GM15510 (cell line): ENCODE results near the gene CHST15.

Experiments used
- POLR2A ChIP-seq: IDR thresholded peaks from 3 replicates; pipeline ENCODE4 v1.6.1; 2011; ENCODE audit warnings: borderline replicate concordance; ENCODE audit not compliant: insufficient read length; ENCODE audit errors: extremely low read depth

Gene CHST15

DNA sequence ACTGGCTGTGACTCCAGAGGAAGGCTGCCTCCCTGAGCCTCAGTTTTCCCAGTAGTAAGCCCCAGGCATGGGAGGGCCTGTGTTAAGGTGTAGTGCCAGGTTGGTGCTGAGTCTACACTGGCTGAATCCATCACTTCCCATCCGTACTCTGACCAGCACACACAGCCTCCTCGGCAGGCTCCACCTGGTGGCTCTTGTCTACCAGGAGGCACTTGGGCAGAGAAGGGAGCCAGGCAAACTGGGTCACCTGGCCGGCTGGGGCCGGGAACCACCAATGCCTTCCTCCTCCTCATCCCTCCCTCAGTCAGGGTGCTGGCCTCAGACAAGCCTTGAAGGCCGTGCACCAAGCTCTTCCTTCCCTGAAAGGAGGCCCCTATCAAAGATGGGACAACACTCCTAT lies 75.7 kb downstream of the CHST15 start:
- TF ChIP-seq POLR2A = no peak

DNA sequence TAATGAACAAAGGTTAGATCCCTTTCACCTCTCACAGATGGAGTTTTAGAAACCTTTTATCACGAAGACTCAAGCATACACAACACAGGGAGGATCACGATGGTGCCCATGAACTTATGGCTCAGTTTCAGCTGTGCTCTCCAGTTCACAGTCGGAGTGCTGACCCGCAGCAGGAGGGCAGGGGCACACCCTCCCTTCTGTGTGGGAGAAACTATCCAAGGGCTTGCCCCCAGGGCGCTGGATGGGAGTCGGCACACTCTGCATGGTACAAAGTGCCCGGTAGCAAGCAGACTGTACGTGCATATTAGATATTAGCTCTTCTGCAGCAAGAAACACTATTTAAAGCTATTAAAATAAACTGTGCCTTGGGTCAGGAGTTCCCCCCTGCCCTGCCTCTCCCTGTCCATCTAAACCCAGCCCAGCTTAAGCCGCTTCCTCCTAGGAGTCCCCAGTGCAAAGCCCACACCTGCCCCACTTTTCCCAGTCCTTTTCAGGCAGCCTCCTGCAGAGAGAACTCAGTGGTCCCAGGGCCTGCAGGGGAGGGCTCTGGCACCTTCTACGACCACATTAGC lies 76.5 kb downstream of the CHST15 start:
- no peak for TF ChIP-seq POLR2A

DNA sequence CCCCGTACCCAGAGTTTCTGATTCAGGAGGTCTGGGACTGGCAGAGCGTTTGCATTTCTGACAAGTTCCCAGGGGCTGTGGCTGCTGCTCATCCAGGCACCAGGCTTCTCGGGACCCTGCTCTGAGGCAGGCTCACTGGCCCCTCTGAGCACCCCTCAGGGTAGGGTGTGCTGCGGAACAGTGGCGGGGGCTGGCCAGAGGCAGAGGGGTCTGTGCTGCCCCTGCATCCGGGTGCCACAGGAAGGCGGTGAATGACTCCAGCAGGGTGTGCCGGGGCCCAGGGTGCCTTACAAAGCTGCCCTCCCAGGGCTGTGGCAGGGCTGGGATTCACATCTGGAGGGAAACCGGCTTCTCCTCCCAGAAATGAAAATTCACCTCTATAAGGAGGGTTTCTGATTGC lies 77.4 kb downstream of the CHST15 start:
- no peak for TF ChIP-seq POLR2A

DNA sequence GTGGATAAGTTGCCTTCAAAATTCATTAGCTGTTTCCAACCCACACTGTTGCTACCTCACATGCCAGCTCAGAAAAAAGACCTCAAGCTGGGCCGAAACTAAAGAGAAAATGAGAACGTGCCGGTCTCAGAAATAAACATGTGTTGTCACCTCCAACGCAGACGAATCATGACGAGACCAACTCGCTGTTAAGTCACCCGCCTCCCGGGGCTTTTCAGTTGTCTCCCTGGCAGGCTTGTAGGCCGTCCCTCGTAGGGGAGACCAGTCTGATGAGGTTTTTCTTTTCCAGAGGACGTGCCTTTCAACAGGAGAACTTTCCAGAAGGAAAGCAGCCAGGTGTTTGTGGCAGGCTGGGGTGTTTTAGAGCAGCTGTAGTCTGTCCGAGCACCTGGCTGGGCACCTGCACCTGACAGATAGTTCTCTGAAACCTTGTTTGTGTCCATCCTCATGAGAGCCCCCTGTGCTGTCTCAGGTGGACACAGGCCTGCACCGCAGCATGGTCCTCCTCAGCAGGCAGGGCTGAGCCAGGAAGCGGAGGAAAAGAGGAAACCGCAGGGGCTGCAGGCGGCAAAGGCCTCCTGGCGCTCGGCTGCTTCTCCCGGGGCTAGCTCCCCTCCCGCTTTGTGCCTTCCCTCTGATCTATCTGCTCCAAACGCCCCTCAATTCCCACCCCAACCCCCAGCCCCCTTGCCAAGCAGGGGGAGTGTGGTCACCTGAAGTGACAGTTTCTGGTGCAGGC lies 78.8 kb downstream of the CHST15 start:
- TF ChIP-seq POLR2A = no peak

DNA sequence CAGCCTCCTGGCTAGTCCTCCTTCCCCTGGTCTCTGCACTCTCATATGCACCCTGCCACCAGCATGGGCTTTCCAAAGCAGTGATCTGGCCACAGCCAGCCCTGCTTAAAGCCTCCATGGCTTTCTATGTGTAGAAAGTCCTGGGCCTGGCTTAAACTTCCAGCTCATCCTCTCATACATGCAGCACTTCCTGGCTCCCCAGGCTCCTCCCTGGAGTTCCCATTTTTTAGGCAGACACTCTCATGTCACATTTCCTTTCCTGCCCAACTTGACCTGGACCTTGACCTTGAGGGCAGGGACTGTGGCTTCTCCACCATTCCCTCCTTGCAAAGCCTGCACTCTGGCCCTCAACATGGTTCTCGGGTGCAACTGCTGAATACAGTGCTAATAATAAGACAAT lies 79.5 kb downstream of the CHST15 start:
- no peak for TF ChIP-seq POLR2A

DNA sequence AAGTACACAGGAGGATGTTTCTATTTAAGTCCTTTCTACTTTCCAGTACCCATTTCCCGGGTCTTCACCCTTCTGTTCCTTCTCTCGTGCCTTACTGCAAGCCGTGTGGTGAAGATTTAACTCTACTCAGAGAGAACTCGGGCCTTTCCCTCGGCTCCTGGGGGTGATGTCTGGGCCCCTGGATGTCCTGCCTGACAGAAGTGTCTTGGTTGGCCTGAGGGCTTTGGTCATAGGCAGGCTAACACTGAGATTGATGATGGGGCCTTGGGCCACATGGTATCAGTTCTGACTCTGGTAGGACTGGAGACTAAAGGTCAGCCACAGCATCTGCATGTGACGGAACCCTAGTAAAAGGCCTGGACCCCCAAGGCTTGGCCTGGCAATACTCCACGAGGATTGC lies 80.4 kb downstream of the CHST15 start:
- no peak for TF ChIP-seq POLR2A

DNA sequence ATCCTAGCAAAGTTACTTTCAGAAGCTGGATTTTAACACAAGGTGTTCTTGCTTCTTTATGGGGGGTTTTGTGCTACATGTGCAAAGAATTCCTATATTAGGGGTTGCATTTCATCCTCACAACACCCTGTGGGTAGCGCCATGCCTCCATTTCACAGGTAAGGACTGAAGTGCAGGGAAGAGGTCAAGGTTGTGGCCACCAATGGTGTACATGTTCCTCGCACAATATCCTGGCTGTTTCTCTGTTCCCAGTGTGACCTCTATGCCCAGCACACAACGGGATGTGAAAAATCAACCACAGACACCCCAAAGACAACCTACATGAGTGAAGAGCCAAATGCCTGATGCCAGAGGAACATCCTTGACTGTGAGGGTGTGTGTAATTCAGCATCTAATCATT lies 80.8 kb downstream of the CHST15 start:
- no peak for TF ChIP-seq POLR2A

DNA sequence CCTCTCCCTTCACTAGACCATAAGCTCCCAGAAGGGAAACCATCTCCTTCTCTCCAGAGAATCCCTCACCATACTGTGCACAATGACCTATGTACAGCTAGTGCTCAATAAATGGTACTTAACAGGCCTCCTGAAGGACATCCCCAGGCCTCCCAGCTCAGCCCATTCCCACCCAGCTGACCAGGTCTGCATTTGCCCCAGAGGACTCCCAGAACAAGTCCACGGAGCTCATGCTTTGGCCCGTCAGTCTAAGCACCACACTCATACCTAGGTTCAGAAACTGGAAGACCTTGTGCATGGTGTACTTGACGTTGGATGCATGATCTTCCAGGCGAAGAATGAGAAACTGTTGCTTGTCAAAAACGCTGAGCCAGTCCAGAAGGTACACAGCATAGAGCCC lies 81.3 kb downstream of the CHST15 start:
- TF ChIP-seq POLR2A = no peak

DNA sequence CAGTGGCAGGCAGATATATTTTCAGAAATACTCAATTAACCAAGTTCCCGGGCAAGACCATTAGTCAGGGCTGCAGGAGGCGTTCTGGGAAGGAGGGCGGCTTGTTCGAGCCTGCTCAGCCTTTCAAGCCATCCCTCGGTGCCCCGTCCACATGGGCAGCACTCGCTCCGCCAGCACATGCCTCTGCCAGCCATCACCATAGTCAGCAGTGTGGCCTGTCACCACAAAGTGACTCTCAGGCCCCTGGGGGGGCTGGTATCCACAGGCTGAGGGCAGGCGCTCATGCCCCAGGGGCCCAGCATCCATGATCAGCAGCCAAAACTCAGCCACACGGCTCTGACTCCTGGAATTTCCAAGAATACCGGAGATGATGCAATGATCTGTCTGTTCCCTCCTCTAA lies 81.9 kb downstream of the CHST15 start:
- TF ChIP-seq POLR2A = no peak

DNA sequence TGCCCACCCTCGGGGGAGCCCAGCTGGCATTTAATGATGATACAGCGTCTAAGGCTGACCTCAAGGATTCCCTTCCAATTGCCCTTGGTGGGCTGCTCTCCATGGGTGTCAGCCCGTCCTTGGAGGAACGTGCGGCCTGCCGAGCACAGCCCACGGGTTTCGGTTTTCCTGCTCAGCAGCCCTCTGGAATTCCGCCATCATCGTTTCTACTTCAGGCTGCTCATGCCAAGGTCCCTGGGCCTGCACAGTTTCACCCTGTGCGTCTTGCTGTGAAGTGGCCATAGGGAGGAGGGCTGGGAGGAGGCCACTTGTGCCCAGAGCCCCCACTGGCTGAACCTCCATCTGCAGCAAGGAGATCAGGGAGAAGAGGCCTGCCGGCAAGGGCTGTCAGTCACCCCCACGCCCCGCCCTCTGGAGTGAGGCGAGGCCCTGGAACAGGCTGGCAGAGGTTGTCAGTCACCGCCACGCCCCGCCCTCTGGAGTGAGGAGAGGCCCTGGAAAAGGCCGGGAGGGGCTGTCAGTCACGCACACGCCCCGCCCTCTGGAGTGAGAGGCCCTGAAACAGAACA lies 82.8 kb downstream of the CHST15 start:
- no peak for TF ChIP-seq POLR2A

DNA sequence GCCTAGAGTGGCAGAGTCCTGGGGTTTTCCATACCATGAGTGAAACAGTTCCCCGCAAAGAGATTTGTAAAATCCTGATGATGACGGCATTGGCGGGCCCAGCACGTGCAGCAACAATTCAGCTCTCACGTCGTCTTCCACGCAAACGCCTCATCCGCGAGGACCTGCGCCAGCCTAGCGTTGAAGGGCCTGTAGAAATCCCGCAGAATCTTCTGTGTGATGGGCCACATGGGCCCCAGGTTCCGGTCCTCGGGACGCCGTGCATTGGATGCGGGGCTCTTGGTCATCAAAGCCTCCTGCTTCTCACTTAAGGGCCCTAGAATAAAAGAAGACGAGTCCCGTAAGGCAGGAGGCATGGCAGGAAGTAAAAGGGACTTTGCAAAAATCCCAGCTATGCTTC lies 83.4 kb downstream of the CHST15 start:
- no peak for TF ChIP-seq POLR2A

DNA sequence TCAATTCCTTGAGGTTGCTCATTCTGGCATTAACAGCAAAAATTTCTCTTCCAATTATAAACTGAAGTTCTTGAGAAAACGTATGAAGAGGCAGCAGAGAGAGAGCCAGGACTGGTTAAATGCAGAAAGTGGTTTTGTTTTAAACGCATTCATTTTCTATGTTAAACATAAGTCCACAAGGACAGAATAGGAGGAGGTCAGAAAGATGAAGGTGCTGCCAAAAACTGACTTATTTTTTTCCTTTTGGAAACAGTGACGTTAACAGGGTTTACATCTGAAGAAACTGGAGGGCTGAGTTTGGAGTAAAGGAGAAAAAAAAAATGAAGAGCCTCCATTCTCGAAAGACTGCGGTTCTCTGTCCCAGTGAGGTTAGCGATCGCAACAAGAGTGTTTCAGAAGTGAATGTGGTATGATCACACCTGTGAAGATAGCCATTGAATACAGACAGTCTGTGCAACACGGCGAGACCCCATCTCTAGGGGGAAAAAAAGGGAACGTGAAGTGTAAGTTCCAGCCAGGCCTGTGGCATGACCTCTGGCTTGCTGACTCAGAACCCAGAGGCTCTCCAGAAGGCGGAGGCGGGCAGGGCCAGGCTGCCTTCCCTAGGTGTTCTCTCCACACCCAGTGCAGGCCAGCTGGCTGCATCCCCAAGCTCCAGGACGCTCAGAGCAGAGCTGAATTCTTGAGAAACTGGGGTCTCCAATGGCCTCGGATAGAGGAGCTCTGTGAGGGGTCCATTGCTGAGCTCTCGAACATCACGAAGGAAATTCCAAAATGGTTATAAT lies 84.0 kb downstream of the CHST15 start:
- no peak for TF ChIP-seq POLR2A

DNA sequence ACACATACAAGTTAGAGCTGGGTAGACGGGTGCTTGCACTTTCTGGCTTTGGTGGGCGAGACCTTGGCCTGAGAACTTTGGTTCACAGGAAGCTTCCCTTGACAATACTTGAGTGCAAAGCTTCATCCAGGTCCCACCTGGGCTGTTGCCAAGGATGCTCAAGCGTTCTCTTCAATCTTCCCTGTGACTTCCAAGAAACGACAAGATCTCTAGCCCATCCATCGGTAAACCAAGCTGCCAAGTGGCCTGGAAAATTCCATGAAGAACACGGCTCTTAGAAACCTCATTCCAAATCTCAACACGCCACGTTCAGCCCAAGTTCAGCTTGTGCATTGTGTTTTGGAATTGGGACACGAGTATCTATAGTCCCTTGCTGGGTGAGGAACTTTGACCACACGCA lies 84.7 kb downstream of the CHST15 start:
- TF ChIP-seq POLR2A = no peak

DNA sequence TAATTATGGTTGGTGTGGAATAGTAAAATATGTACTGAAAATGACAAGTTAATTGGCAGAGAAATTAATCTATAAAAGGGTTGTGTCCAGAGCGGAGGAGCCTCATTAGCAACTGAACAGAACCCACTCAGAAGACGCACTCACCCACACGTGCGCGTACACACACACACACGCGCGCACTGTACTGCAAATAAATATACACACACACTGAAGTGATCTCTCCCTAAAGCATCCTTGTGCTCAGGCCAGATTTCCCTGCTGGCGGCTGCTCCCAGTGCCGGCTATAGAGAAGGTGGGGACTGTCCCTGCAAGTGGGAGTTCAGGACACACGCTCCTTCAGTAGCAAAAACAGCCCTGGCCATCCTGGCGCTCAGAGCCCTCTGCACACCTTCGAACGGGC lies 85.2 kb downstream of the CHST15 start:
- TF ChIP-seq POLR2A = no peak

DNA sequence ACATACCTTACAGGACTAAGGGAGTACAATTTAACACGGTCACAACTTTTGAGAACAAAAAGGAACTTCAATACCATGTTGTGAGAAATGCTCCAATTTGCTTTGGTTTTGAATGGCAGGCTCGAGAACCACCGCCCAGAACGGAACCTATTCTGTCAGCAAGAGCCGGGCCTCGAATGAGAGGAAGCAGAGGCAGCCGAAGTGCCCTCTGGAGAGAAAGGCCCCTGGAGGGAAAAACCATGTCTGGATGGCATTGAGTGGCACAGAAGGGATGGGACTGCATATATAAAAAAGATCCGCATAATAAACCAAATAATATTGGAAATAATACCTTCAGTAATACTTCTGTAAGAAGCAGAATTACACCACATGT lies 85.6 kb downstream of the CHST15 start:
- no peak for TF ChIP-seq POLR2A

DNA sequence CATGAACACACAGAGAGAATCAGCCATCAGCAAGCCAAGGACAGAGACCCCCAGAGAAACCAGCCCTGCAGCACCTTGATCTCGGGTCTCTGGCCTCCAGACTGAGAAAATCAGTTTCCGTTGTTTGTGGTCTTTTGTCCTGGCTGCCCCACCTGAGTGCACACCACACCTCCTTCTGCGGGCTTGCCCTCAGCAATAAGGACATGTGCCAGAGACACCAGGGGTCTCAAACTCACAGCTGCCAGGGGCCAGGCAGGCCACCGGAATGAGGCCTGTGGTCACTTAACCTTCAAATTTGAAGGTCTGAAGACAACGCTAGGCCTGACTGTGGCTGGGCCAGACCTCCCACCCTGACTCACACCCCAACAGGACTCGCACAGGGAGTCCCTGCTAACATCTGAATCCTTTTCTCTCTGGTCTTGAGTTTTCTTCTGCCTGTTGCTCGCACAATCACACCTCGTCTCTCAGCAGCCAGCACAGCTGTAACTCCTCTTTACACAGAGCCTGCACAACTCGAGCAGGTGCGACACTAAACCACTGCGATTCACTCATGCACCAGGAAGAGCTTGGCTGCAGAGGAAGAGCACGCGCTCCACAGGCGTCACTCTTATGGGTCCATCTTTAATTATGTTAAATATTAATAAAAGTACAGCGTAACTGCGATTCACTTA lies 86.2 kb downstream of the CHST15 start:
- no peak for TF ChIP-seq POLR2A

DNA sequence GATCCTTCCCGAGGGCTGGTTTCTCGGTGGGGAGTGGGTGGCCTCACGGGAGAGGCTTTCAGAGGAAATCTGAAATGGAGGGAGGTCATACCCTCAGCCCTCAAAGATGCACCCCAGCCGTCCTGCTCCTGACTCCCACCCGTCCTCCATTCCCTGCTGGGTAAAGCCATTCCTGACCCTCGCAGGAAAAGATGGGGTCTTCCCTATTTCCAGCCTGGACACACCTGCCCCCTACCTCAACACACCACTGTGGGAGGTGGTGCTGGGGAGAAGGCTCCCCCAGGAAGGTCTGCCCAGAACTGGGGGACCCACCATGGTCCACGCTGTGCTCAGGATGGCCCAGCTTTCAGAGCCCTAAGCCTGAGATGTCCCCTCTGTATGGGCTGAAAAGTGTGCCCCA lies 86.9 kb downstream of the CHST15 start:
- no peak for TF ChIP-seq POLR2A
